GM21737 (cell line): ENCODE data around the gene EGFL7.

Source experiments
- ATAC-seq: cut with Tn5 transposase; IDR thresholded peaks from one replicate; pipeline ENCODE4 v1.9.1; 2021; ENCODE audit warnings: mild to moderate bottlenecking, moderate library complexity; ENCODE audit not compliant: unreplicated experiment

Gene EGFL7

GRCh38 chr9:136684799-136685198 is 22.1 kb downstream of the EGFL7 start:
- ATAC-seq = no peak

GRCh38 chr9:136685216-136685615 is 22.5 kb downstream of the EGFL7 start:
- ATAC-seq = no peak

- ATAC-seq = no peak
These were observed 23.2 kb downstream of the EGFL7 start for GRCh38 chr9:136685790-136686533.

- no peak for ATAC-seq
These were observed 23.7 kb downstream of the EGFL7 start for GRCh38 chr9:136686534-136686793.

DNA sequence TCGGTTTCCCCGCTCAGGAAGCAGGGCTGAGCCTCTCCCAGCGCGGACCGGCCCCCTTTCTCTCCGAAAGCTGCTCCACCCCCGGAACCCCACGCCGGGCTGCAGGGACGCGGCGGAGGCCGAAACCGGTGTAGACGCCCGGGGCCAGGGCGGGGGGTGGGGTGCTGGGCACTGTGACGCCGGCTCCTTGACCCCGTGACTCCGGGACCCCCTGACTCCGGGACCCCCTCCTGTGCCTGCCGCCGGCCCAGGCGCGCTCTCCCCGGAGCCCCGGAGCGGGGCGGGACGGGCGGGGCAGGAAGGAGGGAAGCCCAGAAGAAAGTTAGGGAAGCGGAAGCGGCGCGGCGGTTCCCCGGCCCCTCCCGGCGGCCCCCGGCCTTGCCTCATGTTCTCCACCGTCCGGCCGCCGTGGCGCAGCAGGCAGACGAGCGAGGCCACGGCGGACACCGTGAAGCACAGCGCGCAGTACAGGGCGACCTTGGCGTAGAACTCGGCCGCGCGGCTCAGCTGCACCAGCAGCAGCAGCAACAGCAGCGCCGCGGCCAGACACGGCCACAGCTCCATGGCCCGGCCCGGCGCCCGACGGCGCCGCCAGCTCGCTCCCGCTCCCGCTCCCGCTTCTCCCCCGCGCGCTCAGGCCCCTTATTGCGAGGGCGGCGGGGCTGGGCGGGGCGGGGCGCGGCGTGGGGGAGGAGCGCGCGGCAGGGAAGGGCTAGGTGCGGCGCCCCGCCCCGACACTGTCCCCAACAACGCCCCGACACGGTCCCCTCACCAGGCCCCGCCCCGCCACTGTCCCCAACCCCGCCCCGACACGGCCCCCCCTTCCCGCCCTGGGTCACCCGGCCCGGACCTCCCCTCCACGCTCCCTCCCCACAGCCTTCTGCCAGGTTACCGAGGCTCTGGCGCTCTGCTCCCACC is 24.3 kb downstream of the EGFL7 start, which contains the start of gene AGPAT2:
AGPAT2 (minus strand) TSS at position 664 of the 918 bp plus-strand sequence; CDS start at position 564, 100 bp downstream.
- ATAC-seq = peak; percentile 52

GRCh38 chr9:136687721-136688223 is 25.1 kb downstream of the EGFL7 start:
- no peak for ATAC-seq

- ATAC-seq = no peak
These were observed 25.8 kb downstream of the EGFL7 start for GRCh38 chr9:136688274-136689107.

DNA sequence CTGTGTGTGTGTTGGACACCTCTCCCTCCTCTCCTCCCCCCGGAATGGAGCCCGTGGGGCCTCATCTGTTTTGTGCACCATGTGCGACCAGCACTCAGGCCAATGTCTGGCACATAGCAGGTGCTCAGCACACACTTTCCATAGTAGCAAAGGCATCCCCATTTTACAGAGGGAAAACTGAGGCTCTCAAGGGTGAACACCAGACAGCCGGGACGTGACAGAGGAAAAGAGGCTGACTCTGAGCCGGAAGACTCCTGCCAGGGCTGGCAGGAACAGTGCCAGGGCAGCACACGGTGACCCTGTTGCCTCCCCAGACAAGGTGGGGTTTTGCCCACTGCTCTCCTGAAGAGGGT is 26.4 kb downstream of the EGFL7 start:
- no peak for ATAC-seq

- ATAC-seq = no peak
These were observed 27.5 kb downstream of the EGFL7 start for GRCh38 chr9:136690104-136690805.

- no peak for ATAC-seq
These were observed 28.1 kb downstream of the EGFL7 start for GRCh38 chr9:136690806-136691261.

DNA sequence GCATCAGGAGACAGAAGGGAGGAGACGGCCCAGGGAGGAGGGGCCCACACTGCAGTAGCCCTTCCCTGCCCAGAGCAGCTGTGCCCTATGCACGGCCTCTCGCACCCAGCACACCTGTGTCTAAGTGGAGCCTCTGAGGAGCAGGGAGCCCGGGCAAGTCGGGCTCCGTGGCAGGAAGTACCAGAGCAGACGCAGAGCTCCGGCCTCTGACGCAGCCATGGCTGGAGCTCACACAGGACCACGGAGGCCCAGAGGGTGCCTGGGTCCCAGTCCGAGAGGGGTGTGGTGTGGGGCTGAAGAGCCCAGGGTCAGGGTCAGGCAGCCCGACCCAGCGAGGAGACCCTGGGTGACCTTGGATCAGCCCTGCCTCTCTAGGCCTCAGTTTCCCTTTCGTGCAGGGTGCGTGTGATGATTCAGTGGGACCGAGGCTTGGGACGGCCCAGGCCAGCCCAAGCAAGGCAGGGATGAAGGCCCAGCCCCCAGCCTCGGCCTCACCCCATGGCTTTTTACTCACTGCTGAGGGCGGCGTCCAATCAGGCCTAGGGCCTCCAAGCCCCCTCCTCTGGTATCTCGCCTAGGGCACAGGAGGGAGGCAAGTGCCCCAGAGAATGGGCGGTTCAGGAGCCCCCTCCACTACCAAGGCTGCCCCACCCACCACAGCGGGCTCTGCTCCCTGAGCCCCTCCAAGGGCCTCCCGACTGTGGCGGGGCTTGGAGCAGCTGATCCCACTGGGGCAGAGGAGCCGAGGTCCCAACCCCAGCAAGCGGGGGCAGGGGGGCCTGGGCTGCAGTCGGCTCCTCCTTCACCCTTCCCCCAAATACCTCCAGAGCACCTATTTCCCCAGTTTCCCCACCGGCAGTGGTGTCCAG is 28.8 kb downstream of the EGFL7 start:
- no peak for ATAC-seq

- no peak for ATAC-seq
These were observed 29.7 kb downstream of the EGFL7 start for GRCh38 chr9:136692185-136693134.

DNA sequence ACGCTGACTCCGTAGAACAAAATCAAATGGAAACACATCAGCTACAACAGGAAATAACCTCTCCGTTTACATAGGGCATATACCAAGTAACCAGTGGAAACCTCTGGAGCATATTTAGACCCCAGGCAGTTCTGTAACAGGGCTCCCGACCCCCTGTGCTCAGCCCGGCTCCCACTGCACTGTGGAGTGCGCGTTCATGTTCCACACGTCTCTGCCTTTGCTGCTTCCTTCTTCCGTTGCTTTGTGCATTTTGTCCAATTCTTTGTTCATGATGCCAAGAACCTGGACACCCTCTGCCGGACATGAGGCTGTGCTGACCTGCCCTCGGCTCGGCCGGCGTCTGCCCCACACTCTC is 30.4 kb downstream of the EGFL7 start:
- no peak for ATAC-seq

GRCh38 chr9:136693490-136694162 is 30.9 kb downstream of the EGFL7 start:
- ATAC-seq = no peak

- ATAC-seq = no peak
These were observed 31.6 kb downstream of the EGFL7 start for GRCh38 chr9:136694163-136694871.

DNA sequence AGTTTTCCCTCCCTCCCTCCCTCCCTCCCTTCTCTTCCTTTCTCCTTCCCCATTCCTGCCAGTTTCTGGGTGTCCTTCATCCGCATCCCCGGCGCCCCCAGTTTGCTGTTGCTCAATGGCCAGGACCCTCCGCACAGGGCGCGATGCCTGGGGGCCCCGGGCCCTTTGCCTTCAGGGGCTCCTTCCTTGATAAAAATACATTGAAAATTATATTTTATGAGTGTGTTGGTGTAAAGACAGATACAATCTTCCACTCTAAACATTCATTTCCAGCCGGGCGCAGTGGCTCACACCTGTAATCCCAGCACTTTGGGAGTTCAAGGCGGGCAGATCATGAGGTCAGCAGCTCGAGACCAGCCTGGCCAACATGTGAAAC is 32.1 kb downstream of the EGFL7 start:
- ATAC-seq = no peak

- no peak for ATAC-seq
These were observed 32.7 kb downstream of the EGFL7 start for GRCh38 chr9:136695435-136695895.
